Stimulated activated CD4-positive, alpha-beta T cell treated with anti-CD3 and anti-CD28 coated beads, Interleukin-15, amount 100 ng/mL, for 1 hour (primary cell): ENCODE results near the gene SVEP1.
"Not testable (repeated sequence)": the region's sequence is repeated elsewhere in the genome, so short reads cannot be mapped to it uniquely, and the experiment has no call there.

Experiments
- DNase-seq, 2 donors: peaks; one replicate each; pipeline ENCODE4 v3.0.0-alpha.2; 2020; ENCODE audit warnings: low read depth in 1 of 2, low spot score in 1 of 2

The SVEP1 gene

DNA sequence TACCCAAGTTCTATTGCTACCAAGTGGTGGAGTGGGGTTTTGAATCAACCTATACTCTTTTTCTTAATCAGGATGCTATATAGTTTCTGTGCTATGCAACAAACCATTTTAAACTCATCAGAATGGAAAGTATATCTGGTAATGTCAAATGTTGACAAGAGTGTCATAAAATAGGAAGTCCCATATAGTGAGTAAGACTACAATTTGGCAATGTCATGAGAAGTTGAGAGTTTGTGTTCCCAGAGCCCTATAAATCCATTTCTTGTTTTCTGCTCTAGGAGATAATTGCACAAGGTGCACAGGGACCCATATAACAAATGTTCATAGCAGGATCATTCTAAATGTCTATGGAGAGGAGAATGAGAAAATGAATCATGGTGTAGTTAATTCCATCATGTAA lies 132.1 kb downstream of the SVEP1 start:
- no peak for DNase-seq

DNA sequence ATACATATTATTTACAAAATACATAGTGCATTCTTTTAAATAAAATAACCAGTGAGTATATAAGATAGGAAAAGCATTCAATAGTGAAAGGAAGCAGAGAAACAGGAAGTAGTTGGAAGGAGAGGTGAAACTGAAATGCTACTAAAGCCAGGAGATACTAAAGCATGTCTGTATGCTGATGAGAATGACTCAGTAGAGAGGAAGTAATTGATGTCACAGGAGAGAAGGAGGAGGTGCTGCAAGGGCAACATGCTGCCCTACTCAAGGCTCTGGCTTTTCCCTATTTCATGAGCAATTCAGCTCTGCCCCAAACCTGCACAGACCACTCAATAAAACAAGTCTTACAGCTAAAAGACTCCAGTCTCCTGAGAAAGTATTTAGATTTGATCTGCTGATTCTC lies 133.4 kb downstream of the SVEP1 start:
- no peak for DNase-seq

DNA sequence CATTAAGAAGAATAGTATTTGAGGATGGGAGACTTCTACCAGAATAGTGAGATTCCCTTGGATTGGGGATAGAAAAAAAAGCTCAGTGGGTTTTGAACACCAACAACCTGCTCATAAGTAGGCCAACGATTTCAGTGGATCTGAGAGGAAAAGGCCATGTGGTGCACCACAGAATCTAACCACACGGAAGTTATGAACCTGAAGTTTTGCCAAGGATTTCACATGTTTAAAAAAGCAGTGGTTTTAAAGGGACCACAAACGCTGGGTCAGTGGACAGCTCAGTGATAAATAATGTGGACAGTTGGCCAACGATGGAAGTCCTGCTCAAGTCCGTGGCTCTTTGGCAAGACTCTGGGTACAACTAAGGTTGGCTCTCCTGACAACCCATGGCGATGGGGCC lies 134.6 kb downstream of the SVEP1 start:
- no peak for DNase-seq

DNA sequence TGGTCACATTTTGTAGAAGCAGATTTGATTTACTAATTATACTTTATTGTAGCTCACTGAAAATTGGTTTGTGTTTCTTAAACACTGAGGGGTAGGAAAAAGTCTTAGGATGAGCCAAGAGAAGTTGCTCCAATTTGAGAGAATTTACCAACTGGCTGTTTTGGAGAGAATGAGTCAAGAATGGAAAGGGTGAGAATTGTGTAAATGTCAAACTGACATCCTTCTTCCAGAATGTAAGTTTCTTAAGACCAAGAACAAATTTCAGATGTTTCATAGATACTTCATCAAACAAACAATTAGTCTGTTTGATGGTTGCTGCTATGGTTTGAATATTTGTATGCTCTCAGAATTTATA lies 135.7 kb downstream of the SVEP1 start:
- DNase-seq, result no peak

DNA sequence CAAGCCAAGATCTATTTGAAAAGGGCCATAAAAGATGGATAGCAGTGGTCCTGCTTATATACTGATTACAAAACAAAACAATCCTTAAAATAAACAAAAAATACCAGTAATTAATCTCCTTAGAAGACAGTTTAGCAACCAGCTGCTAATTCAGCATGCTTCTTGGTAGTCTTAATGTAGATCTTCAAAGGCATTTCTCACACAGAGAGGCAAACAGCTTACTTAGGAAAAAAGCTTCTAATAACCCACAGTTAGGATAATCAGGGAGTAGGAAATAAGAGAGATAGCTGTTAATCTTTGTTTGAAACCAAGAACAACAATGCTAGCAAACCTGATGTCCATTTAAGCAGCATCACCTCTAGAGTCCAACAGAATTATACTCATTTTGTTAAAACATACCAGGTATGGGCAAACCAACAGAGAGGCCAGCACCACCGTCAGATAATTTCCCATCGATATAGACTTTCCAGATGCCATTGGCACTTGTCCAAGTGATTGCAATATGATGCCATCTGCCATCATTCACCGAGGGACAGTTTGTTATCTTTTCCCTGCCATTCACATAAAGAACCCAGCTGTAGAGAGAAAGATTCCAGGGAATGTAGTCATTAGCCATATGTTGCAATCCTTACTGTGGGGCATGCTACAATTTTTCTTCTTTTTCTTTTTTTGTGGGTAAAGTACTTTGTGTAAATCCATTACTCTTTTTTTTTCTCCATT lies 136.2 kb downstream of the SVEP1 start:
- no peak for DNase-seq

DNA sequence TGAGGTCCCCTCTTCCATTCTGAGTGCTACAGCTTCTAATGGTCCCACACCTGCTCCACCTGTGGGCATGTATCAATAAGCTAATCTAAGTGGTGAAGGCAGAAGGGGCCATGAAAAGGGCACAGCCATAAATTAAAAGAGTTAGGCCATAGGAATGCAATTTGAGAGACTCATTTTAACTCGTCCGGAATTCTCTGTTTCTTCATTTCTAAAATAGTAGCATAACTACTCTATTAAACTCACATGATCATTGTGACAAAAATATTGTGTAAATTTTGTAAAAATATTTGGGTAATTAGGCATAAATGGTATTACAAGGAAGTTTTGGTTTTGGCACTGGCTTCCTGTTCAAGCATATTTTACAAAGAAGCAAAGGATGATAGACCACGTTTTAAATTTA lies 138.7 kb downstream of the SVEP1 start:
- no peak for DNase-seq

DNA sequence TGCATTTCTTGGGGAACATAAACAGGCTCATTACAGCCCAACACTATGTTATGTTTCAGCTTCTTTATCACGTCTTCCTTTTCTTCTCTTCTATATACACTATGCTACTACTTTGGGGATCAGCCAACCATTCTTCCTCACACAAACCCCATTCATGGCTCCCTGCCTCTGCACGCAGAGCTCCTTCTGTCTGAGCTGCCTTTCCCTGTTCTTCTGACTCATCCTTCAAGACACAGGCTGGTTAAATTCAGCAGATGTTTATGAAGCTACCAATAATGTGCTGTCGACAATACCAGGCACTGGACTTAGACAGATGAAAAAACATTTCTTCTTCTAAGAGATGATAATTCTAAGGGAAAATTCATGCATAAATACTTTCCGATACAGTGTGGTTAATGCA lies 139.4 kb downstream of the SVEP1 start:
- no peak for DNase-seq

DNA sequence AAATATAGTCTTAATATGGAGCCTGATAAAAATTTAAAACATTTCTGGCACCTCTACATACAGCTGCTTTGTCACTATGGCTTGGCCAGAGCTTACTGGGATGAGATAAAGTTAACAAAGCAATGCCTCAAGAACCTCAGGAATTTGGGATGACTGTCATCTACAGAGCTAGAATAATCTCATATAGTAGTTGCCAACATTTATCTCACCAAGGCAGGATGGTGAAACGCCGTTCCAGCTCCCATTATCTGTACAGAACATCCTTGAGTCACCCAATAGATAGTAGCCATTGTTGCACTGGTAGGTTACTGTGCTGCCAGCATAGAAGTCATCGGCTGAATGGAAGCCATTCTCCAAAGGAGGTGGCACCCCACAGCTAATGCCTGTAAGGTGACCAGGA lies 147.3 kb downstream of the SVEP1 start:
- DNase-seq, result no peak

DNA sequence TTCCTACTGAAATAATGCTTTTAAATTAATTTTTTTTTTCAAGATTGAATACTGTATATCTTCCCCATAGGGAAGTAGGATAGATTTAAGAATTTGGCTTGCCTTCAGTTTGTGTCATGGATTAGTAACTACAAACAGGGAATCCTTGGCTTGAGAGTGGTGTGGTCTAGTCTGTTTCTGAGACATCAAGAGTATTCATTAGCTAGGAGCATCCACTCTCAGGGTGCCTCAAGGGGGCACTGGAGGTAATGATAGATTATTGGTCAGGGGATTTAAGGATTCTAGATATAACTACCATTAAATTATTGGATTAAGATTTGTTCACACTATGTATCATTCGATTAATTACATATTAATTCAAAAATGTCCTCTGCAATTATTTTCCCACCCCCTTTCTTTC lies 150.1 kb downstream of the SVEP1 start:
- no peak for DNase-seq

DNA sequence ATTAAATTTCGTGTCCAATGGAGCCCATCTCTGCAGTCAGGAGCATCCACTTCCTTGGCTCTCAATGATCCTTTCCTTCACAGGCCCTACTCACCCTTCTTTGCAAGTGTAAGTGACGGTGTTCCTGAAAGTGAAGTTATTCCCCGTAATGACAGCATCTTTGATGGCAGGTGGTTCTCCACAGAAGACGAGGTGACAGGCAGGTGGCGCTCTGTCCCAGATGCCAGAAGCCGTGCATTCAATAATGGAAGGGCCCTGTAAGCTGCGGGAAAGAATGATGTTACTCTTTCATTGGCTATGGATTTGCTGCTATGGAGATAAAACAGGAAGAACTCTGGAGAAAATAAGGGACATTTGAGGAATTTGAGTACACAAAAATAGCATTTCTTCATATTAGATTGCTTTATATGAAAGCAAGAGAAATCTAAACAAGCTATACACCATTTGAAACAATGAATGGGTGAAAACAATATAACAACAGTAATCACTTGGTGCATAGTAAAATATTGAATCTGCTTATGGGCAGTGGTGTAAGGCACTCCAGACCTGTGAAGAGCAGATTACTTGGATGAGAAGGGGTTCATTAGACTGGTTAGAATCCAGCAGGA lies 151.9 kb downstream of the SVEP1 start:
- no peak for DNase-seq

DNA sequence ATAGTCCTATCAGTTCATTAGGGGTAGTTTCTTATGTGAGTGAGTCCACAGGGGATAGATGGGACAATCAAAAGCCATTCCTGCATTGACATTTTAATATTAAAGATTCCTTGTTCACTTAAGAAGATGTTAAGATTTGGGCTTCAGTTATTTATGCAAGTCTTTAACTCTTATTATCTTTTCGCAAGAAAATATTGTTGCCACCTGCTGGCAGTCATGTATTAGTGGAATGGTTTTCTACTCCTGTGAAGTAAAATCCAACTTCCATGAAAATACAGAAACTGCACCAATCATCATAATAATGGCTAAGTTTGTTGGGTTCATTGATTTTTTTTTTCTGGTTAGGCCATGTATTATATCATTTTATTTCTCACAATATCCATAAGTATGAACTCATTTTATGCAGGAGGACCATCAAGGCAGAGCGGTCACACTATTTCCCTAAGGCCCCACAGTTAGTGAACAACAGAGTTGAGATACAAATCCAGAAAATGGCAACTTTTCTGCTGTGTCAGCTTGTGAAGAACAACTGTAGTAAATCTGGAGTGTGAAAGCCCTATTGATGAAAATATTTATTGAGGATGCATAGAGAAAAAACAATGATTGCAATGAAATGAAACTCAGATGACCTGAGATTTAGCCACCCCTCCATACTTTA lies 153.4 kb downstream of the SVEP1 start:
- no peak for DNase-seq

DNA sequence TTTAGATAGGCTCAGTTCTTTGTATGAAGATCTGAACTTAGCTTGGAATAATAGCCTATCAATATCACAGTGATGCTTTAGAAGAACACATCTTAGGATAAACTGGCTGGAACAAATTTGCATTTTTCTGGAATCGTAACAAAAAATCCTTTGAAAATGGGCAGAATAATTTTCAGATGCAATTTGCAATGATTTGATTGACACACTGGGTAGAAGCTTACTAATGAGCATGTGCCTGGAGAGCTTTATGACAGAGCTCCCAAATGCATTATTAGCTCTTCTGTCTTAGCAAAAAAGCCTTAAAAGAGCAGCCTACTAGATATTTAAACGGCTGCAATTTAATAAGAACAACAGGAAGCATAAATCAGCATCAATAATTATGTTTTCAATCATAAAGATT lies 165.1 kb downstream of the SVEP1 start:
- DNase-seq, result no peak

DNA sequence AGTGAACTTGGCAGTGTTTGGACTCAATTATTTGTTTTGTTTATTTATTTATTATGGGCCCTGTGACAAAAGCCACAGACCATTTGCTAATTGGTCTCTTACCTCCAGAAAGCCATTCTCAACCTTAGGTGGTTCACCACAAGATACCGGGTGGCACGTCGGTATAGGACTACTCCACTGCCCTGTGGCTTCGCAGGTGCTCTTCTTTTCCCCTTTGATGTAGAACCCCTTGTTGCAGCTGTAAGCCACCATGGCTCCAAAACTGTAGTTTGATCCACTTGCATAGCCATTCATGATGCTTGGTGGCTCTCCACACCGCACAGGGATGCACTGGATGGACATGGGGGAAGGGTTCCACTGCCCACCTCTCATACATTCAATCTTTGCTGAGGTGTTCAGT lies 168.6 kb downstream of the SVEP1 start:
- no peak for DNase-seq

DNA sequence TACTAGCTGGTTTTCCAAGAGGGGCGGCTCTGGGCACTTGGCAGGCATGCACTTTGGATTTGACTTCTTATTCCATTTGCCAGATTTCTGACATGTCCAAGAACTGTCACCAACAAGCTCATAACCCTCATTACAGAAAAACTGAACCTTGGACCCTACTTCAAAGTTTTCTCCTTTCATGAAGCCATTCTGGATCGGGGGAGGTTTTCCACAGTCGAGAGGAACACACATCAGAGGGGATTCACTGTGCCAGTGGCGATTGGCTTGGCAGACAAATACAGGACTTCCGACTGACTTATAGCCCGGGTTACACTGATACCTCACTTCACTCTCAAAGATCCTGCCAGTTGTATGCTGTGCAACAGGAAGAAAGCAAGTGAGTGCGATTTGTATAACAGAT lies 170.9 kb downstream of the SVEP1 start:
- no peak for DNase-seq

DNA sequence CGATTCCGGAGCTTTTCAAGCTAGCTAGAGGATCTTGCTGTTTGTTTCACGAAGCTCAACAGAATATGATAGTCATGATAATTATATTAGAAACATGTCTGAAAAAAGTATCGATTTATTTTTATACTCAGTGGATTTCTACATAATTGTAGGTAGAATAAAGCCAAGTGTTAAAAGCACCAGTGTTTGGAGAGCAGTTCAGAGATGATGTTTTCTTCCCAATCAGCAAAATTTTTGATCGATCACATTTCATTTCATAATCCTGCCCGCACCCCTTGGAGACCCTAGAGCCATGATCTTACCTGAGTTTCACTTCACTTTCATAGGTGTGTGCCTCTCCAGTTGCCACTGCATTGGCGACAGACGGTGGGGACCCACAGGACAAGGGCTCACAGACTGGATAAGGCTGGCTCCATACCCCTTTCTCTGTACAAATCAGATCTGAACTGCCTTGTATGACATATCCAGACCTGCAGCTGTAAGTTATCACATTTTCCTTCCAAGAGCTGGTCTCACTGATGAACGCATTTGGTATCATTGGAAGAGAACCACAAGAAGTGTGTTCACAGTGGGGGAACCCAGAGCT lies 173.6 kb downstream of the SVEP1 start:
- no peak for DNase-seq

DNA sequence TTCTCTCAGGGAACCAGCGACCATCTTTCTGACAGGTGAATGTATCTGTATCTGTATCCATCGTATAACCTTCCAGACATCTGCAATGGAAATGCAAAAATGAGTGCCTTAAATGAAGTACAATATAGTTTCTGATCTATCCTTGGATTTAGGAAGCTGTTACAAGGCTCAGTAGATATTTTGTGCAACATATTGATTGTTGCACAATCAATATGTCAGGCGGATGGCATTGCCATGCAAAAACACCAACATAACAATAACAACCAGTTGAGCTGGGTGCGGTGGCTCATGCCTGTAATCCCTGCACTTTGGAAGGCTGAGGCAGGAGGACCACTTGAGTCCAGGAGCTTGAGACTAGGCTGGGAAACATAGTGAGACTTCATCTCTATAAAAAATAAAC lies 175.1 kb downstream of the SVEP1 start:
- DNase-seq, result no peak

DNA sequence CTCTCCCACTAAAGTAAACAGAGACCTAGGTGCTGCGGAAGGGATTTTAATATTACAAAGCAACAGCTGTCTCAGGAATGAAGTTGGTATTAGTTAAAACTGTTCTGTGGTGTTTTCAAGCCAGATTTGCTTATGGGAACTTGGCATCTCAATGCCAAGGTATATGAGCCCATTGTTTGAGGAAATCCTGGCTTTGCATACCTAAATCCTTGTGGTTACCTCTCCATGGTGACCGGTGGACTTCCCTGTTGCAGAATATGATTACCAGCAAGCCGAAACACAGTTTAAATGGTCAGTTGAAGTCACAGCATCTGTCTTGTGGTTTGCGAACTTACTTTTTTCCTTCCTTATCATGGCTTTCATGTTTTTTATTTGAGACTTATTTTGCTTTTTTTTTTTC lies 179.6 kb downstream of the SVEP1 start:
- DNase-seq, result no peak

DNA sequence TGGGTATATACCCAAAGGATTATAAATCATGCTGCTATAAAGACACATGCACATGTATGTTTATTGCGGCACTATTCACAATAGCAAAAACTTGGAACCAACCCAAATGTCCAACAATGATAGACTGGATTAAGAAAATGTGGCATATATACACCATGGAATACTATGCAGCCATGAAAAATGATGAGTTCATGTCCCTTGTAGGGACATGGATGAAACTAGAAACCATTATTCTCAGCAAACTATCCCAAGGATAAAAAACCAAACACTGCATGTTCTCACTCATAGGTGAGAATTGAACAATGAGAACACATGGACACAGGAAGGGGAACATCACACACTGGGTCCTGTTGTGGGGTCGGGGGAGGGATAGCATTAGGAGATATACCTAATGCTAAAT lies 180.5 kb downstream of the SVEP1 start:
- DNase-seq, result not testable (repeated sequence)

DNA sequence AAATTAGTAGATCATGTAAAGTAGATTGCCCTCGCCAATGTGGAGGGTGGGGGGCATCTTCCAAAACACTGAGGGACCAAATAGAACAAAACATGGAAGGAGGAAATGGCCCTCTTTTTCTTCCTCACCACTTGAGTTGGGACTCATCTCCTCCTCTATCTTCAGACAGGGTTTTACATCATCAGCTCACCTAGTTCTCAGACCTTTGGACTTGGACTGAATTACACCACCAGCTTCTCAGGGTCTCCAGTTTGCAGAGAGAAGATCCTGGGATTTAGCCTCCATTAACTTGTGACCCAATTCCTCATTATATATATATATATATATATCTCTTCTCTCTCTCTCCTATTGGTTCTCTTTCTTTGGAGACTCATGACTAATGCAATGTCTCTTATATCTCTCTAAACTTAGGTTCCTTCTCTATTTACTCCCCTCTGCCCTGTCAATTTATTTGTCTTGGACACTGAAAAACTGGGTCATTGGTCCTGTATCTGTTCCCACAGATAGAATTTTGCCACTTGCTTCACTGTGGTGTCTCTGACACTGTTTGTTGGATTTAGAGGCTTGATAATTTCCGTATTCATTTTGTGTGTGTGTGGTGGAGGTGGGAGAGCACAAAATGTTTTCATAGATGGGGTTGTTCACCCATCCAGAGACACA lies 187.6 kb downstream of the SVEP1 start:
- DNase-seq, result no peak

DNA sequence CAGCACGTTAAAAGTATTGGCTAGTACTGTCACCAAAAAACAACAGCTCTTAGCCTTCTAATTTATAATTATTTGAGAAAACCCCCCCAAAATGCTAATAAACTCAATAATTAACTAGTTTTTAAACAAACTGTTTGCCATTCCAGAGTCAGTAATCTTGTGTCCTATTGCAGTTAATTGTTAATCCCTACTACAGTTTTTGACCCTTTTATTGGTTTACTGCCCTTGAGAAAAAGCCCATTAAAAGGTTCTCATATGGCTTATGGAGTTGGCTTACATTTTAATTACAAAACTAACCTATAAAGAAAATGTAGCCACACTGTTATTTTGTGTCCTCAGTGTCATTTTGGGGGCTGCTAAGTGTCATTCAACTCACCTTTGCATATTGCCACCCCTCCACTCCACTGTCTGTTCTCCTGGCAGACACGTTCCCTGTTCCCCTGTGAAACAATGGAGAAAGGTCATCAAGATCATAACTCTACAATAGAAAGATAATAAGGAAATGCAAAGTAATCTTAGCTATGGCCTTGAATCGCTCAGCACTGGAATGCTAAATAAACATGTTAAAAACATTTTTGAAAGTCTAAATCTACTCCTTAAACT lies 190.3 kb downstream of the SVEP1 start:
- DNase-seq, result no peak

DNA sequence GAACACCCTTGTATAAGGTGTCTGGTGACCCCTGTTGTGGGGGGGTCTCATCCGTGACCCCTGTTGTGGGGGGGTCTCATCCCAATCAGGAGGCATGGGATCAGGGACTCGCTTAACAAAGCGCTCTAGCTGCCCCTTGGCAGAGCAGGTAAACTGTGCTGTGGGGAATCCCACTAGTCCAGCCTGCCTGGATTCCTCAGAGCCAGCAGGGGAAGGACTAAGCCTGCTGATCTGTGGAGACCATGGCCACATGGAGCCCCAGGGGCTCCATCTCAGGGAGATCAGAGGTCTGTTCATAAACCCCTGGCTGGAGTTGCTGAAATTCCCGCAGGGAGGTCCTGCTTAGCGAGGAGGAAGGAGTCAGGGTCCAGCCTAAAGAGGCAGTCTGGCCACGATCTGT lies 196.1 kb downstream of the SVEP1 start:
- no peak for DNase-seq

DNA sequence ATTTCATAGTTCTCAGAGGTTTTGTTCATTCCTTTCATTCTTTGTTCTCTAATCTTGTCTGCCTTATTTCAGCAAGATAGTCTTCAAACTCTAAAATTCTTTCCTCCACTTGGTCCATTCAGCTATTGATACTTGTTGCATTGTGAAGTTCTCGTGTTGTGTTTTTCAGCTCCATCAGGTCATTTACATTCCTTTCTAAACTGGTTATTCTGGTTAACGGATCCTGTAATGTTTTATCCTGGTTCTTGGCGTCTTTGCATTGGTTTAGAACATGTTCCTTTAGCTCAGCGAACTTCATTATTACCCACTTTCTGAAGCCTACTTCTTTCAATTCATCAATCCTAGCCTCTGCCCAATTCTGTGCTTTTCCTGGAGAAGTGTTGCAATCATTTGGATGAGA lies 196.8 kb downstream of the SVEP1 start:
- no peak for DNase-seq
